Measurements from ENCODE around the gene RAB3A. TPM values are rescaled to one million over a fixed set of nuclear protein-coding genes. Genes with fewer than 3 reads are reported as not detected.

Gene RAB3A
- total RNA-seq, 1 experiment from 2014 or later = 6.7 TPM

- Histone ChIP-seq H3K9me2 (replicated peaks; ENCODE audit: low read length) (no peaks in the 10 kb centered on the region), H2AFZ (ENCODE audit: low read length) (peak overlapping the region; percentile 86), H3F3A (ENCODE audit: low read length, unreplicated experiment) (no peaks in the 10 kb centered on the region), H3K27me3 (ENCODE audit: low read length) (no peaks in the 10 kb centered on the region), H3K79me2 (ENCODE audit: low read length) (peaks cover 30% of the 10 kb centered on the region), H3K27ac (ENCODE audit: low read length) (0 out of 2 replicates have a peak overlapping the region, but pooled peaks have one; percentile 19), H3K36me3 (ENCODE audit: low read depth, low read length) (0 out of 2 replicates have a peak, but pooled peaks cover 5% of the 10 kb centered on the region), H3K9ac (ENCODE audit: low read length) (peak overlapping the region; percentile 99), H4K20me1 (ENCODE audit: low read length) (no peaks in the 10 kb centered on the region; the same call in 1 of the 2 replicates), H3K9me3 (ENCODE audit: low read length) (no peaks in the 10 kb centered on the region), H3K4me3 (ENCODE audit: low read length) (peak overlapping the region; percentile 80), H3K4me2 (ENCODE audit: low read length) (peak overlapping the region; percentile 99), H3K4me1 (ENCODE audit: insufficient read depth, low read length) (peaks cover 18% of the 10 kb centered on the region)
- ChIA-PET POLR2A (ENCODE audit: unreplicated experiment) (no interaction called here), CTCF (no interaction called here)
- DNase-seq (no peak), ATAC-seq (no peak)
- TF ChIP-seq EZH2 (IDR thresholded peaks at IDR 0.05; ENCODE audit: low read length, unreplicated experiment) = no peak
- TF ChIP-seq EZH2phosphoT487 (IDR thresholded peaks at IDR 0.05; ENCODE audit: borderline replicate concordance, low read length) = no peak
- TF ChIP-seq, protein P1, sequence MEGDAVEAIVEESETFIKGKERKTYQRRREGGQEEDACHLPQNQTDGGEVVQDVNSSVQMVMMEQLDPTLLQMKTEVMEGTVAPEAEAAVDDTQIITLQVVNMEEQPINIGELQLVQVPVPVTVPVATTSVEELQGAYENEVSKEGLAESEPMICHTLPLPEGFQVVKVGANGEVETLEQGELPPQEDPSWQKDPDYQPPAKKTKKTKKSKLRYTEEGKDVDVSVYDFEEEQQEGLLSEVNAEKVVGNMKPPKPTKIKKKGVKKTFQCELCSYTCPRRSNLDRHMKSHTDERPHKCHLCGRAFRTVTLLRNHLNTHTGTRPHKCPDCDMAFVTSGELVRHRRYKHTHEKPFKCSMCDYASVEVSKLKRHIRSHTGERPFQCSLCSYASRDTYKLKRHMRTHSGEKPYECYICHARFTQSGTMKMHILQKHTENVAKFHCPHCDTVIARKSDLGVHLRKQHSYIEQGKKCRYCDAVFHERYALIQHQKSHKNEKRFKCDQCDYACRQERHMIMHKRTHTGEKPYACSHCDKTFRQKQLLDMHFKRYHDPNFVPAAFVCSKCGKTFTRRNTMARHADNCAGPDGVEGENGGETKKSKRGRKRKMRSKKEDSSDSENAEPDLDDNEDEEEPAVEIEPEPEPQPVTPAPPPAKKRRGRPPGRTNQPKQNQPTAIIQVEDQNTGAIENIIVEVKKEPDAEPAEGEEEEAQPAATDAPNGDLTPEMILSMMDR (conservative IDR thresholded peaks at IDR 0.05; ENCODE audit: low read depth, low read length) = no peak
- no TSS peak for BruUV-seq (replicated peaks)
- intact Hi-C loops (cut with micrococcal nuclease) = no loop called here
Observed at GRCh38 chr19:18153556-18154134, 50.2 kb downstream of the RAB3A start.

DNA sequence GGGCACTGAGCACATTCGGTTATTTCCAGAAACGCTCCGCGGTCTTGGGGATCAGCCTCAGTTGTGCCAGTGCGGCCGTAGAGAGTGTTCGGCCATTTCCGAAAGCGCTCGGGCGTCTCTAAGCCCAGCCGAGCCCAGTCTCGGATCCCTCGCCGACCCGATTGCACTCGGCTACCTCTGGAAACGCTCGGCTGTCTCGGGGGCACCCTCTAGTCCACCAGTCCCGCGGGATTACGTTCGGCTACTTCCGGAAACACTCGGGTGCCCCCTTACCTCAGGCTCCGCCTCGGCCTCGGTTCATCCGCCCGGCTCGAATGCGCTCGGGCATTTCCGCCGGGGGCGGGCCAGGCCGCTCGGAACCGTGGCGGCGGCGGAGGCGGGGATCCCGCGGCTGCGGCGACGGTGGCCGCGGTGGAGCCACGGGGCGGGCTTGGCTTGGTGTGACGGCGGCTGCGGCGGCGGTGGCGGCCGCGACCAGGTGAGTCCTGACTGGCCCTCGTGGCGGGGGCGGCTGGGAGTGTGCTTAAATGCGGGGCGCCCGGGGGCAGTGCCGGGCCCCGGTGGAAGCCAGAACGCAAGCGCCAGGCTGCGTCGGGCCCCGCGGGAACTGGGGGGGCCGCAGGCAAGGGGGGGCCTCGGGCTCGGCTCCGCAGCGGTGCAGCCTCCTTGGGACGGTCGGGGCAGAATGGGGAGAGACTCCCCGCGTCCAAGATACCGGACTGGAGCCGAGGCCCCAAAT lies 50.9 kb downstream of the RAB3A start, which contains the start of gene PIK3R2:
TSS of gene PIK3R2 (plus strand) at position 347 of the 739 bp plus-strand sequence. CDS start 2,717 bp downstream, outside the sequence.
- ATAC-seq (peak; percentile 89), DNase-seq (peak; percentile 100)
- 0 out of 2 replicates have a peak, but pooled peaks cover 5% of the 10 kb centered on the region for H3K36me3 ChIP-seq (ENCODE audit: low read depth, low read length)
- H3K4me2 ChIP-seq (ENCODE audit: low read length) = peak within 1 kb of the TSS; percentile 99
- peak within 1 kb of the TSS; percentile 46 for H3K27ac ChIP-seq (ENCODE audit: low read length)
- no TSS peak for BruUV-seq (replicated peaks)
- H3K27me3 ChIP-seq (ENCODE audit: low read length) = no peaks in the 10 kb centered on the region
- intact Hi-C loops (cut with micrococcal nuclease) = loop anchor here (1.0 kb wide), 1 partner anchor 40 kb away; no protein-coding TSS in a partner anchor
- H3K9me2 ChIP-seq (replicated peaks; ENCODE audit: low read length) = no peaks in the 10 kb centered on the region
- no peaks in the 10 kb centered on the region for H3K9me3 ChIP-seq (ENCODE audit: low read length)
- ChIA-PET CTCF (interaction anchor here (0.6 to 1.5 kb wide), 2 partner anchors 40 to 58 kb away, joined by 3 to 13 read pairs; no protein-coding TSS in a partner anchor), POLR2A (ENCODE audit: unreplicated experiment) (no interaction called here)
- peak within 1 kb of the TSS; percentile 99 for H3K9ac ChIP-seq (ENCODE audit: low read length)
- H2AFZ ChIP-seq (ENCODE audit: low read length) = peak within 1 kb of the TSS; percentile 94
- no peaks in the 10 kb centered on the region; the same call in 1 of the 2 replicates for H4K20me1 ChIP-seq (ENCODE audit: low read length)
- TF ChIP-seq, protein P1 (conservative IDR thresholded peaks at IDR 0.05; ENCODE audit: low read depth, low read length) = no peak
- TF ChIP-seq EZH2phosphoT487 (IDR thresholded peaks at IDR 0.05; ENCODE audit: borderline replicate concordance, low read length) (no peak), EZH2 (IDR thresholded peaks at IDR 0.05; ENCODE audit: low read length, unreplicated experiment) (no peak)
- peaks cover 30% of the 10 kb centered on the region for H3K79me2 ChIP-seq (ENCODE audit: low read length)
- H3F3A ChIP-seq (ENCODE audit: low read length, unreplicated experiment) = no peaks in the 10 kb centered on the region
- peak within 1 kb of the TSS; percentile 80 for H3K4me3 ChIP-seq (ENCODE audit: low read length)
- H3K4me1 ChIP-seq (ENCODE audit: insufficient read depth, low read length) = peaks cover 18% of the 10 kb centered on the region
